HG03571 (cell line): Measurements from ENCODE around the gene CROCC2.

Source experiments
- ATAC-seq: cut with Tn5 transposase; IDR thresholded peaks from one replicate; pipeline ENCODE4 v1.9.1; 2021; ENCODE audit not compliant: unreplicated experiment

The CROCC2 gene

DNA sequence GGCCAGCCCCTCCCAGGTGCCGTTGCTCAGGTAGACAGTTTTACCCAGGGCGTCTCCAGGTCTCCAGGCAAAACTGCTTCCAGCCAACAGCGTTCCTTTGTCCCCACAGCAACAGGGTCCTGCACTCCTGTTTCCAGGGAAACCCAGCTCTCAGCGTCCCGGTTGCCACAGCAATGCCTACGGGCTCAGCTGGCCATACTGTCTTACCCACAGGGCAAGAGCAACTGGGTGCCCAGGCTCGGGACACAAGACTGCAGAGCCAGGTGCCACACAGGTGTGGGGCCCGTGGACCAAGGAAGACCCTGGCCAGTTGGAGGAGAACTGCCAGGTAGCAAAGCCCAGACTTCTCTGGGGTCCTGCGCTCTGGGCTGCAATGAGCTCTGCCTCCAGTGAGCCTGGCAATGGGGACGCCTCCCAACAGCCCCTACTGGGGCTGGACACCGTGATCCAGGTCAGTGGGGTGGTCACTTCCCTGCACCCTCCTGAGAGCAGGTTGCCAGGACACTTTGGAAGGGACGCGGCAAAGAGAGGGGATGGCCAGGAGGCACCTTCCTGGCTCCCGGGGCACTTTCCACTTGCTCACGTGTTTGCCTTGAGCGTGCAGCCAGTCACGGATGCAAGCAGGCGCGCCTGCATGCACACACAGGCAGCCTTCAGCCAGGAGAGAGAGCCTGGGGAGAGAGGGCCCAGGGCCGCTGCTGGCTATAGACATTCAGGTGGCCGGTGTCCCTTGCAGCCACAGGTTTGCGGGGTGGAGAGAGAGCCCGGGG lies at the start of gene CROCC2:
Gene CROCC2 (plus strand): TSS at position 196 of the 770 bp plus-strand sequence. CDS start 178 bp downstream, at position 374.
- ATAC-seq = no peak

DNA sequence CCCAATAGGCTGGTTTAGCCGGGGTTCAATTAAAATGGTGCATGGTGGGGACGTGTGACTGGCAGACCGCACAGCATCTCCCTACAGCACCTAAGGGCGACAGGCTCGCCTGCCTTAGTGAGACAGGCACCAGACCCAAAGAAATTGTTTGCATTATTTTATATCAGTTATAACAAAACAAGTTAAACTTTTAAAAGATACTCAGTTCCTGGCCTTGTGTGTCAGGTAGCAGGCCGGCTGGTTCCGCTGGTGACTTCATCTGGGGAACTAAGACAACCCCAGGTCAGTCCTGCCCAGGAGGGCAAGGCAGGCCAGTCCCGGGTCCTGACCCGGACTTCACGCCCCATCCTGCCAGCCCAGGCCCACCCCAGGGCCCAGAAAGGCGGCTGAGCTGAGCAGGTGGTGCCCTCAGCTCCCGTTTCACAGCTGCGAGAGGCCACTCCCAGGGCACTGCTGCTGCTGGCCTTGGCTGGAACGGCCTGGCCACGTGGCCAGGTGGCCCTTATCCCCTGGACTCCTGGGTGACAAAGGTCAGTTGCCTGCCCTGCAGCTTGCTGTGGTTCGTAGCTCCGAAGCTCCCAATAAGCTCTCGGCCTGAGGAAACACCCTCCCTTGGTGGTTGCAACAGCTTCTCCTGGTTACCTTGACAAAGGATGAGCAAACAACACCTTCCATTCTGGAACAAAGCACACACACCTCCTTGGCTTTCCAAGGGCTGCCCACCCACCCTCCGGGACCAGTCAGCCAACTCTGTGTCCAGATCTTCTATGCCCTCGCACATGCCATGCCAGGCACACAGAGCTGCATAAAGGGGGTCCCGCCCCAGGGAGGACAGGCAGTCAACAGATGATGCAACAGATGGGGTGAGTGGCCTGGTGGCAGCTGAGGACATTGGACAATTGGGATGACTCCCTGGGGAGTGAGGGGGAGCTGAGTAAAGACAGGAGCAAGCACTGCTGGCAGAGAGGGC lies 48.8 kb upstream of the CROCC2 start:
- no peak for ATAC-seq

DNA sequence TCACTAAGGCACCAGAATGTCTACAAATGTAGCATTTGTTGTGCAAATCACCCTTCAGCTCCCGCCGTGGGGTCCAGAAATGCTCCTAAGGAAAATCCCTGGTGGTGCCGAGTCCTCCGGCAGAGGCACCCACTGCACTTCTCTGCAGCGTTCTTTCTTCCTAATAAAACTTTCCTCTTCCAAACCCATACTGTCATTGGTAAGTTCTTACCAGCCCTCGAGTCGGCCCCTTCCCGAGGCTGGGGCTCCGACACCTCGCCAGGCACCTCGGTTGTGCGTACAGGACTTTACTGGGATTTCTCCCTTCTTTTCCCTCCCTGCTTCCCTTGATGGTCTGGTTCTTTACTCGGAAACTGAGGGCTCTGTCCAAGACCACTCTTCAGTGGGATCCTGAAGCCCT lies 47.8 kb upstream of the CROCC2 start:
- ATAC-seq = no peak

DNA sequence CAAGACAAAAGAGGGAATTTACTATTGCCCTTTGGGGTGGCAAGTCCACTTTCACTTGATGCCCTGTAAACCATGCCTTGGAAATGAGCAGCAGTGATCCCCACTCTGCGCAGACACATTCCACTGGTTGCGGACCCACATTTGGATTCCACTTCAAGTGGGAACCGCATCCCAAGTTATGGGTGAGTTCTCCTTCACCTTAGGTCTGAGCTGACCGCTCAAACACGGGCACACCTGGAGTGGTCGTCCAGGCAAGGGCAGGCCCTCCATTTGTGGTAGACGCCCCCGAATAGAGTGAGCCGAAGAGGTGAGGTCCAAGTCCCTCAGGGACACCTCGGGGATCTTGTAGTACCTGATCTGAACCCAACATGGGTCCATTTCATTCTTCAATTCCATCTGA lies 47.3 kb upstream of the CROCC2 start:
- no peak for ATAC-seq

DNA sequence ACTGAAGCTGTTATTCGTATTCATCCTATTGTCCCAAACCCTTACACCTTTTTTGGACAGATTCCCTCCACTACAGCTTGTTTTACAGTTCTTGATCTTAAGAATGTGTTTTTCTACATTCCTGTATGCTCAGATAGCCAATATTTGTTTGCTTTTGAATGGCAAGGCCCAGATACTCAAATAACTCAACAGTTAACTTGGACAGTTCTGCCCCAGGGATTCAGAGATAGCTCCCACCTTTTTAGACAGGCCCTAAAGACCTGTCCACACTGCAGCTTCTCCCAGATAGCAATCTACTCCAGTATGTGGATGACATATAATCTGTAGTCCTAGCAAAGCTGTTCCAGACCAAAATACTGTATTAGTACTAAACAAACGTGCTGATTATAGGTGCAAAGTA lies 44.6 kb upstream of the CROCC2 start:
- ATAC-seq = no peak

DNA sequence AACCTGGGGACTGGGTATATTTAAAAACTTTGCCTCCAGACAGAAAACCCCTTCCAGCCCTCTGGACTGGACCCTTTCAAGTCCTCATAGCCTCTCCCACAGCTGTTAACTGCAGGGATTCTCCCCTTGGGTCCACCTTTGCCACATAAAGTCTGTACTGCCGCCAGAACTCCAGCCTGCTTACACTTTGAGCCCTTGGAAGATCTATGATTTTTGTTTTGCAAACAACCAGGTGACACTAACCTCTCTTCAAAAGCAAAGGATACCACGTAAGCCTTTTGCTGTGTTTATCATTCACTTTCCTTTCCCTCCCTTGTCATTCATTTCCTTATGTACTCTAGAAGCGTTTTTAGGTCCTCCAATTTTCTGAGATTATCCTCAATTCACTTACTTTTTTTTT lies 41.7 kb upstream of the CROCC2 start:
- no peak for ATAC-seq

DNA sequence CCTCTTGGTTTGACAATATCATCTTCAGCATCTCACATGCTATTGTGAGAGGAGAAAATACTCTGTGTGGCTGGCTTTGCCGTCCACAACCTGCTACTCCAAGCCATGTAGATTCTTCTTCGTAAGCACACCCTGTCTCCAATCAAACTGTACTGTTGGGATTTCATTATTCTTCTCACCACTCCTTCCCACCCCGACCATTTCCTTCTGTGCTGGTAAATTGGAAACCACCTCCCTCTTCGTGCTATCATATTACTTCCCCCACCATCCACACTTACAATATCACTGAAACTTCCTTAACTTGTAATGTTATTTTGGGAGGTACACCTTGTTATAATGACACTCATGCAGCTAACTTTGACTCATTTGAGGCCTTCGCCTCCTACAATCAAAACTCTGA lies 40.7 kb upstream of the CROCC2 start:
- ATAC-seq = no peak

DNA sequence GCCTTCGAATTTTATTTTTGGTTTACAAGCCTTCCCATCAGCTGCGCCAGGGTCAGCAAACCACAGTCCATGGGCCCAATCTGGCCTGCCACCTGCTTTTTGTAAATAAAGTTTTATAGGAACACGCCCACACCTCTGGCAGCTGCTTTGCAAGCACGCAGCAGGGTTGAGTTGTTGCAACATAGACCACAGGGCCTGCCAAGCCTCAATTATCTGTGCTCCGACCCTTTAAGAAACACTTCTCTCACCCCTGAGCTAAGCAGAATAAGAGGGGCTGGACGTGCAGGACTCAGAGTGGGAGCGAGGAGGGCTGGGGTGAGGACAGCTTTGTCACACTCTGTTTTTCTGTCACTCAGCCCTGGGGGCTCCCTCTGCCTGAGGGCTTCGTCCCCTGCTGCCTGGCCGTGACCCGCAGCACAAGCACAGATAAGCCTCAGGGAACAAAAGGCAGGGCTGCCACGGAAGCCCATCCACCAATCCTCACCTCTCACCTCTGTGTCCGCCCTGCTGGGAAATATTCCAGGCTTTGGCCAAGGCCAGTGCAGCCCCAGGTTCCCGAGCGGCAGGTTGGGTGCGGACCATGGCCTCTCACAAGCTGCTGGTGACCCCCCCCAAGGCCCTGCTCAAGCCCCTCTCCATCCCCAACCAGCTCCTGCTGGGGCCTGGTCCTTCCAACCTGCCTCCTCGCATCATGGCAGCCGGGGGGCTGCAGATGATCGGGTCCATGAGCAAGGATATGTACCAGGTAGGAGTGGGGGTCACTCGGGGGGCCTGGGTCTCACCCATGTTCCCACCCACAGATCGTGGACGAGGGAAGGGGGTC lies 37.6 kb upstream of the CROCC2 start, which contains the start of gene AGXT:
Gene AGXT (plus strand): TSS at position 539 of the 823 bp plus-strand sequence. CDS start 42 bp downstream, at position 581.
- no peak for ATAC-seq

DNA sequence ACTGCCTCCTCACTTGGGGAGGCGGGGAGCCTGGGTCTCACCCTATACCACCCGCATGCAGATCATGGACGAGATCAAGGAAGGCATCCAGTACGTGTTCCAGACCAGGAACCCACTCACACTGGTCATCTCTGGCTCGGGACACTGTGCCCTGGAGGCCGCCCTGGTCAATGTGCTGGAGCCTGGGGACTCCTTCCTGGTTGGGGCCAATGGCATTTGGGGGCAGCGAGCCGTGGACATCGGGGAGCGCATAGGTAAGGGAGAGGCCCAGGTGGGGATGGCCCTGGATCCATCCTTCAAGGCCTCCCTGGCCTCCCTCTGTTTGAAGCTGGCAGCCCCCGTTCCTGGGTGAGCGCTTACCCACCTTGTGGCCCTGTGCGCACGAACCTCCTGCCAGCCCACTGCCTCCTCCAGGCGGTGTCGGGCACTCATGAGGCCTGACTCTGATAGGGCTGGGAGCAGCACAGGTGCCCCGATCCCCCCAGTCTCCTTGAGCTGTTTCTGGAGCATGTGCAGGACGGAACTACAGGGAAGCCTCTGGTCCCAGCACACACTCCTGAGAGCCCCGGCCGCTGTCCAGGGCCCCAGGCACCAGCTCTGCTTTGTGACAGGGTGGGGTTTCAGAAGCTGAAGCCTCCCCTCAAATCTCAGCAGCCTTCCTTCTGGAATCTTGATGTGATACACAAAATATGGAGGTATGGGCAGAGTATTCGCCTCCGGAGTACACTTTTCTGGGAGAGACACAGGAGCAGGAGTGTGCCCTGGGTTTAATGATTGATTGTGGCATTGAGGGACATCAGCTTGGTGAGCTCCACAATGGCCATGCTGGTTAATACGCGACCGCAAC lies 36.8 kb upstream of the CROCC2 start:
- no peak for ATAC-seq

DNA sequence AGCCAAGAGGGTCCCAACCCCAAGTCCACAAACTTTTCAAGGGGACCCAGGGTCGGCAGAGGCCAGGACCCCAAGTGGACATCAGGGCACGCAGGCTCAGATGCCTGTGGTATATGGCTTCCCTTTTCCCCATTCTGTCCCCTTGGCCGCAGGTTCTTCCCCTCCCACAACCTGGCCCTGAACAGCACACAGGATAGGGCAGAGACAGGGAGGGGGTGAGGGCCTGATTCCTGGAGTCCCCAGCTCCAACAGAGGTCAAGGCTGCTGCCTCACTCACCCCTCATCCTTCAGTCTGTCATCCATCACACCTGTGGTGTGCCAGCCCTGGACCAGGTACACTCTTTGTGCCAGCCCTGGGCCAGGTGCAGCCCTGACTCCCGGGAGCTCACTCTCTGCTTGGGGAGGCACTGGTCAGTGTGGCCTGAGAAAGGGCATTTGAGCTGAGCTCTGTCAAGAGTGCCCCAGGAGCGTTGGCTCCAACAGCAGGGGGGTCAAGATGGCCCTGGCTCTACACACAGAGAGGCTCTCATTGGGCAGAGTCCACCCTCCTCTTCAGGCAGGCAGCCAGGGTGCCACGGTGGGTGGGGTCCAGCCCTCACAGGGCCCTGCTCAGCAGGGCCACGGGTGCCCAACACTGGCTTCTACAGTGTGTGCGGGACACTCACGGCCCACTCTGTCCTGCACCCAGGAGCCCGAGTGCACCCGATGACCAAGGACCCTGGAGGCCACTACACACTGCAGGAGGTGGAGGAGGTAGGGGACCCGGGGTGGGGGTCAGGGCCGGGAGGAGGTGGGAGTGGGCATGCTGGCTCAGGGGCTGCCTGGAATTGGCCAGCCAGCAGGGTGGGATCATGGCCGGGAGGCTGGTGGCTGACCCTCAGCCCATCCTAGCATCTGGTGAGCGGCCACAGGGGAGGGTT lies 35.9 kb upstream of the CROCC2 start:
- ATAC-seq = no peak

DNA sequence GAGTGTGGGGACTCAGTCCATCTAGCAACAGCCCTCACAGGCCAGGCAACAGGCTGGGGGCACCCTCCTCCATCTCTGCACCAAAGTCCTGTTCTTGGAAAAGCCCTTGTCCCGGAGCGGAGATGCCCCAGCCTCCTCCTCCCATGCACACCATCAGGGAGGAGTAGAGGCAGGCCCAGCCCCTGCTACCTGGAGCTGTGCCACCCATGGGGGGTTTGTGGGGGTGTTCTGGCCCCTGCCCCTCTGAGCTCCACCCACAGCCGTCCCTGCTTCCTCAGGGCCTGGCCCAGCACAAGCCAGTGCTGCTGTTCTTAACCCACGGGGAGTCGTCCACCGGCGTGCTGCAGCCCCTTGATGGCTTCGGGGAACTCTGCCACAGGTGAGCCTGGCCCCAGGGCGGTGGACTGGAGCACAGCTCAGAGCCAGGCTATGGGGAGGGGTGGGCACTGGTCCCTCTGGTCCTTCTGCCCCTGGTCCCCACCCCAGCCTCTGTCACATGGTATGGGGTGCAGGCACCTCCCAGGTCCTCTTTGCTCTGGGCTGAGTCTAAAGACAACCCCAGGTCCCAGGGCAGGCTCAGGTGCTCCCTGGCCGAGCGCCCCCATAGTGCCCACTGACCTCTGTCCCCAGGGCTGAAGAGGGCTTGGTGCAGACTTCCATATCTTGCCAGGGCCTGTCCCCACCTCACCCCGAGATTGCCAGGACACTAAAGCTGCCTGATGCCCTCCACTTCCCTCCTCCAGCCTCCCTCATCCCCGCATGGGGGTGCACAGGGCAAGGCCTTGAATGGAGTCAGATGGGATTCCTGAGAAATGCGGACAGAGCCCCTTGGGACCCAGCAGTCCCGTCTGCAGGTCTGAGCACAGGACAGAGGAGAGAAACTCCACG lies 34.8 kb upstream of the CROCC2 start:
- no peak for ATAC-seq

DNA sequence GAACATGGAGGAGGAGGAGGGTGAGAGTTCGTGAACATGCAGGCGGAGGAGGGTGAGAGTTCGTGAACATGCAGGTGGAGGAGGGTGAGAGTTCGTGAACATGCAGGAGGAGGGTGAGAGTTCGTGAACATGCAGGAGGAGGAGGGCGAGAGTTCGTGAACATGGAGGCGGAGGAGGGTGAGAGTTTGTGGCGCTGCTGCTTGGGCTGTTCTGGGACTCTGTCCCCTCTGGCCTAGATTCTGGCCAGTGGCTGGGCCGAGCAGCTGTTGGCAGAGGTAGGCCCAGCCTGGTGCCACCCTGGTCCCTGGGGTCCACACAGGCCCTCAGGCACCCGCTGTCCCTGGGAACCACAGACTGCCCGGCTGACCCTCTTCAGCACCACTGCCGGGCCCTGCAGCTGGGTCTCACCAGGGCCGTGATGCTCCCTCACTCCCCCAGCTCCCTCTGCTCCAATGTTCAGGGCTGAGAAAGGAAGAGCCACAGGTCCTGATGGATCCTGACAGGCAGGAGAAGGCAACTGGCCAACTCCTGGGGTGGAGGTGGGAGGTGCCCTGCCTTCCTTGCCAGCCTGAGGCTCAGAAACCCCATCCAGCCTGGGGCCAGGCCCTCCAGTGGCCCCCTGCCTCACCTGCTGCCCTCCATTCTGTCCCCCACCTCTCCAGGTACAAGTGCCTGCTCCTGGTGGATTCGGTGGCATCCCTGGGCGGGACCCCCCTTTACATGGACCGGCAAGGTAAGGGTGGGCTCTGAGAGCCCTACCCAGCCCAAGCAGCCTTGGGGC lies 33.6 kb upstream of the CROCC2 start:
- ATAC-seq = no peak

DNA sequence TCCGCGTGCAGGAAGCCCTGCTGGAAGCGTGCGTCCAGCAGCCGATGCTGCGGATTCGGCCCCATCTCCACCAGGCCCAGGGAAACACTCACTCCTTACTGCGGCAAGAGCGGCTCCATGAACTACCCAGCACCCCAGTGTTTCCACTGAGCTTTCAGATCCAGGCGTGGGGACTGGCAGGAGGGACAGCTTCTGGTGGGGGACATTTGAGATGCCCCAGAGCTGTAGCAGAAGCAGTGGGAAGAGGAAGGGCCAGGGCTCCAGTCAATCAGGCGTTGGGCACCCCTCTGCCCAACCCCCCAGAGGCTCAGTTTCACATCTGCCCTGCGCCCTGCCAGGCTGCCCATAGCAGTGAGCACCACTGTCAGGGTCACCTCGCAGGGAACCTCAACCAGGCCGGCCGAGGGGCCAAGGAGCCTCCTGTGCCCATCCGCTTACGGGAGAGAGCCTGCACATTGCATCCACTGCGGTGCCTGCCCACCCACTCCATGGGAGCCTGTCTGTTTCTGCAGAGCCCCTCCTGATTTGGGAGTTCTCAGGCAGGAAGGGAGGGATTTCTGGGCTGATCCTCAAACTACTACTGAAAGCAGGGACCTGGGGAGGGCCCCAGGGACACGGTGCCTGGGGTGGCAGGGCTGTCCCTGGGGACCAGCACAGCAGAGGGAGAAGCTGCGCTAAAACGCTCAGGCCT lies 32.9 kb upstream of the CROCC2 start:
- ATAC-seq = no peak

DNA sequence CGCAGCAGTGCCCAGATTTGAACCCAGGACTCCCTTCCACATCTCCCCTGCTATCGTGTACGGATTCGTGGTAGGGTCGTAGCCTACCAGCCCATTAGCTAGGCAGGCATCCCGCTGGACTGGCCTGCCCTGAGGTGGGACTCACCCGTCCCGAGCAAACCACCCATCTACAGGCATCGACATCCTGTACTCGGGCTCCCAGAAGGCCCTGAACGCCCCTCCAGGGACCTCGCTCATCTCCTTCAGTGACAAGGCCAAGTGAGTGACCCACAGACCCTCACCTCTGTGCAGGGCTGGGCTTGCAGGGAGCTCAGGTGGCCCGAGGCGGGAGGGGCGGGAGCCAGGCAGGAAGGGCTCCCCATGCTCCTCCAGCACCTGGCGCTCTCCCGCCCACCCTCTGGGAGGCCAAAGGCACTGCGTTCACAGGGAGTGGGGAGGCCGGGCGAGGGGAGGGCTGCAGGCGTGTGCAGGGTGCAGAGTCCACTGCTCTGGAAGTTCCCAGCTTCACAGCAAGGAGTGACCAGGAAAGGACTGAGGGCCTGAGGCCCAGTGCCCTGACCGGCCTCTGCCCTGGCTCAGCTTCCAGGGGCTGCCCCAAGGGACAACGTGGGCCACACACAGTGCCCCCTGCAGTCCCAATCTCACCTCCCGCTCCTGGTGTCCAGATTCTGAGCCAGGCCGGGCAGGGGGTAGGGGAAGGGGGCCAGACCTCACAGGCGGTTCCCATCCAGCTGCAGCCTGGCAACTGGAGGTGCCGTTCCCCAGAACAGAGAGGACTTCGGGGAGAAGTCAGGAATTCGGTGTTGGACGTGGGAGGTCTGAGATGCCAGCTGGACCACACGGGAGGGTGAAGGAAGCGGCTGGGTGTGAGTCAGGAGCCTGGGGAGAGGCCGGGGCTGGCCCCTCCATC lies 32.1 kb upstream of the CROCC2 start:
- ATAC-seq = no peak

DNA sequence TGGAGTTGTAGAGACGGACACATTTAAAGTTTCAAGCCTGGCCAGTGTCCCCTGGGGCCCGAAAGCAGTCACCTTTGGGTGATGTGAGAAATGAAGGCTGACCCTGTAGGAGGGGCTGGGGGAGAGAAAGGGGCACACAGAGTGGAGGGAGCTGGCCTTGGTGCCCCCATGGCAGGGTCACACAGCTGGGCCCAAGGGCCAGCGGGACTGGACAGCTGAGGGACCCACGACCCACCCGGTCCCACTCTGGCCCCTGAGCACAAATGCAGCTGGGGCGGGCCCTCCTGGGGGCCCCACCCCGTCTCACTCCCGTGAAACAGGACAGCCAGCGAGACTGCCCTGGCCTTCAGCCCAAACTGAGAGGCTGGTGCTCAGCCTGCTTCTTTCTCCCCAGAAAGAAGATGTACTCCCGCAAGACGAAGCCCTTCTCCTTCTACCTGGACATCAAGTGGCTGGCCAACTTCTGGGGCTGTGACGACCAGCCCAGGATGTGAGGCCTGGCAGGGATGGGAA lies 31.4 kb upstream of the CROCC2 start:
- no peak for ATAC-seq
